OCI-LY1 (cell line): ENCODE measurements around the gene POLR2F.

Experiments
- H2AFZ ChIP-seq: fragments of 200-600 bp; sonication (generic), shearing (Covaris generic); 2 replicates; pipeline ENCODE4 v1.6.0; 2014; ENCODE audit warnings: antibody characterized with exemption, mild to moderate bottlenecking, low read length
- H3F3A ChIP-seq: fragments of 200-600 bp; sonication (generic), shearing (Covaris generic); 2 replicates; pipeline ENCODE4 v1.6.0; 2014; ENCODE audit warnings: mild to moderate bottlenecking, antibody characterized with exemption, low read length, moderate library complexity; ENCODE audit not compliant: insufficient read depth
- H3K27ac ChIP-seq: fragments of 200-600 bp; sonication (generic); 2 replicates; pipeline ENCODE4 v1.5.1; 2014; ENCODE audit warnings: low read length, mixed run types, mild to moderate bottlenecking, low read depth; ENCODE audit not compliant: poor library complexity, severe bottlenecking
- H3K27me3 ChIP-seq: fragments of 200-600 bp; sonication (generic); 2 replicates; pipeline ENCODE4 v1.6.0; 2014; ENCODE audit warnings: antibody characterized with exemption, mild to moderate bottlenecking, low read length, moderate library complexity; ENCODE audit not compliant: insufficient read depth
- H3K36me3 ChIP-seq: fragments of 200-600 bp; sonication (generic); 2 replicates; pipeline ENCODE4 v1.6.1; 2014; ENCODE audit warnings: mild to moderate bottlenecking, antibody characterized with exemption, low read length, moderate library complexity, mixed read lengths; ENCODE audit not compliant: insufficient read depth
- H3K4me1 ChIP-seq: fragments of 200-600 bp; sonication (generic); 2 replicates; pipeline ENCODE4 v1.5.1; 2014; ENCODE audit warnings: mild to moderate bottlenecking, low read length, moderate library complexity; ENCODE audit not compliant: insufficient read depth, severe bottlenecking
- H3K4me2 ChIP-seq: fragments of 200-600 bp; sonication (generic), shearing (Covaris generic); 2 replicates; pipeline ENCODE4 v1.6.1; 2014; ENCODE audit warnings: low read length
- H3K4me3 ChIP-seq: fragments of 200-600 bp; sonication (generic); 2 replicates; pipeline ENCODE4 v1.5.1; 2014; ENCODE audit warnings: low read length, low read depth, mild to moderate bottlenecking, mixed read lengths; ENCODE audit not compliant: poor library complexity, severe bottlenecking
- H3K79me2 ChIP-seq: fragments of 200-600 bp; shearing (Covaris generic); 2 replicates; pipeline ENCODE4 v1.6.1; 2016; ENCODE audit warnings: mixed run types, low read length, mixed read lengths; ENCODE audit not compliant: insufficient read depth
- H3K9ac ChIP-seq: fragments of 200-600 bp; sonication (generic), shearing (Covaris generic); 2 replicates; pipeline ENCODE4 v1.6.1; 2014; ENCODE audit warnings: mild to moderate bottlenecking, low read length, mixed read lengths
- H3K9me2 ChIP-seq: fragments of 200-600 bp; sonication (generic), shearing (Covaris generic); 2 replicates; pipeline ENCODE4 v1.6.1; 2014; ENCODE audit warnings: low read depth, mild to moderate bottlenecking, low read length, mixed read lengths
- H3K9me3 ChIP-seq: fragments of 200-600 bp; shearing (Covaris generic); 2 replicates; pipeline ENCODE4 v1.6.1; 2014; ENCODE audit warnings: low read length, mixed read lengths
- H4K20me1 ChIP-seq: fragments of 200-600 bp; sonication (generic), shearing (Covaris generic); 2 replicates; pipeline ENCODE4 v1.6.0; 2016; ENCODE audit warnings: mild to moderate bottlenecking, low read length; ENCODE audit not compliant: insufficient read depth
- EZH2 ChIP-seq: fragments of 200-600 bp; sonication (generic), shearing (Covaris generic); IDR thresholded peaks from 2 replicates; pipeline ENCODE4 v1.8.0; 2017; ENCODE audit warnings: borderline replicate concordance, mixed run types, mild to moderate bottlenecking, antibody characterized with exemption, low read length, moderate library complexity, mixed read lengths
- TF ChIP-seq, protein P1 (sequence below): fragments of 200-600 bp; sonication (generic), shearing (Covaris generic); IDR thresholded peaks from 2 replicates; pipeline ENCODE4 v1.5.1; 2017; ENCODE audit warnings: mild to moderate bottlenecking, antibody characterized with exemption, low read length, moderate library complexity, mixed read lengths

Gene POLR2F

GRCh38 chr22:37990301-37990700, 36.8 kb downstream of the POLR2F start:
- Histone ChIP-seq H3K79me2 (no peaks in the 10 kb centered on the region), H3F3A (no peaks in the 10 kb centered on the region), H3K4me1 (no peaks in the 10 kb centered on the region), H4K20me1 (no peaks in the 10 kb centered on the region), H3K4me2 (no peak overlapping the region), H3K27ac (no peak overlapping the region), H3K4me3 (no peak overlapping the region), H3K9me2 (no peaks in the 10 kb centered on the region), H3K27me3 (peaks cover 5% of the 10 kb centered on the region; the same call in 1 of the 2 replicates), H3K36me3 (no peaks in the 10 kb centered on the region), H2AFZ (no peak overlapping the region), H3K9me3 (no peaks in the 10 kb centered on the region), H3K9ac (no peak overlapping the region)
- TF ChIP-seq, protein P1, sequence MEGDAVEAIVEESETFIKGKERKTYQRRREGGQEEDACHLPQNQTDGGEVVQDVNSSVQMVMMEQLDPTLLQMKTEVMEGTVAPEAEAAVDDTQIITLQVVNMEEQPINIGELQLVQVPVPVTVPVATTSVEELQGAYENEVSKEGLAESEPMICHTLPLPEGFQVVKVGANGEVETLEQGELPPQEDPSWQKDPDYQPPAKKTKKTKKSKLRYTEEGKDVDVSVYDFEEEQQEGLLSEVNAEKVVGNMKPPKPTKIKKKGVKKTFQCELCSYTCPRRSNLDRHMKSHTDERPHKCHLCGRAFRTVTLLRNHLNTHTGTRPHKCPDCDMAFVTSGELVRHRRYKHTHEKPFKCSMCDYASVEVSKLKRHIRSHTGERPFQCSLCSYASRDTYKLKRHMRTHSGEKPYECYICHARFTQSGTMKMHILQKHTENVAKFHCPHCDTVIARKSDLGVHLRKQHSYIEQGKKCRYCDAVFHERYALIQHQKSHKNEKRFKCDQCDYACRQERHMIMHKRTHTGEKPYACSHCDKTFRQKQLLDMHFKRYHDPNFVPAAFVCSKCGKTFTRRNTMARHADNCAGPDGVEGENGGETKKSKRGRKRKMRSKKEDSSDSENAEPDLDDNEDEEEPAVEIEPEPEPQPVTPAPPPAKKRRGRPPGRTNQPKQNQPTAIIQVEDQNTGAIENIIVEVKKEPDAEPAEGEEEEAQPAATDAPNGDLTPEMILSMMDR = no peak
- TF ChIP-seq EZH2 = no peak

DNA sequence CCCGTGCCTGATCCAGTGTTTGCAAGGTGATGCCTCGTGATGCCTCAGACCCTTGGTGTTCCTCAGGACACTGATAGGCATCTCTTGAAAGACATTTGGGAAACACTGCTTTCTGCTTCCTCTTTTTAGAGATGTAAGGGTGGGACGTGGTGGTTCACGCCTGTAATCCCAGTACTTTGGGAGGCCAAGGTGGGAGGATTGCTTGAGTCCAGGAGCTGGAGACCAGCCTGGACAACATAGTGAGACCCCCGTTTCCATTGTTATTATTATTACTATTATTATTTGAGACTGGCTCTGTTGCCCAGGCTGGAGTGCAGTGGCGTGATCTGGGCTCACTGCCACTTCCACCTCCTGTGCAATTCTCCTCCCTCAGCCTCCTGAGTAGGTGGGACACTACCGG, 37.4 kb downstream of the POLR2F start:
- H3K4me1 ChIP-seq = no peaks in the 10 kb centered on the region
- H4K20me1 ChIP-seq = no peaks in the 10 kb centered on the region
- no peaks in the 10 kb centered on the region for H3K36me3 ChIP-seq
- H3K27me3 ChIP-seq = peaks cover 8% of the 10 kb centered on the region; the same call in 1 of the 2 replicates
- no peak overlapping the region for H3K27ac ChIP-seq
- no peak overlapping the region for H3K4me3 ChIP-seq
- no peak overlapping the region for H3K4me2 ChIP-seq
- TF ChIP-seq, protein P1 = no peak
- no peak for TF ChIP-seq EZH2
- H3F3A ChIP-seq = no peaks in the 10 kb centered on the region
- H3K9me3 ChIP-seq = no peaks in the 10 kb centered on the region
- no peaks in the 10 kb centered on the region for H3K79me2 ChIP-seq
- no peak overlapping the region for H3K9ac ChIP-seq
- H2AFZ ChIP-seq = no peak overlapping the region
- no peaks in the 10 kb centered on the region for H3K9me2 ChIP-seq

DNA sequence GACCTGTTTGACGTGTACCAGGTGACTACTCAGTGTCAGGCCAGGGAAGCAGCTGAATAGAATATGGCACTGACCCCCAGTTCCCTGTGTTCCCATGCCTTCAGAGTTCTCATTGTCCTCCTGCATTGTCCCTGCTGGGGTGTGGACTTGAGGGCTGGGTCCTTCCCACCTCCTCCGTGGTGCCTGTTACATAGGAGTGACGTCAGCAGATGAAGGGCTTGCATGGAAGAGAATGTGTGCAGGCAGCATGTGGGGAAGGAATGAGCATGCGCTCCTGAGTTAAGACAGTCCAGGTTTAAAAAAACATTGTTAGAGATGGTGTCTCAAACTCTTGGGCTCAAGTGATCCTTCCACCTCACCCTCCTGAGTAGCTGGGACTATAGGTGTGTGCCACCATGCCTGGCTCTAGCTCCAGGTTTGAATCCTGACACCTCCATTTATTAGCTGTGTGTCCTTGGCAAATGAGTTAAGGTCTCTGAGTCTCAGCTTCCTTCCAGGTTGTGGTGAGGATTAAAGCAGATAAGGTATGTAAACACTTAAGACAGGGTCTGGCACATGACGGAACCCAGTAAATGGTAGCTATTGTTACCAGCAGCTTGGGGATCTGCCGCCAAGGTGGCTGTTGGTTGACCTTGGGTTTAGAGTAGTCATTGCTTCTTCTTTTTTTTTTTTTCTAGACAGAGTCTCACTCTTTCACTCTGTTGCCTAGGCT, 38.4 kb downstream of the POLR2F start:
- H2AFZ ChIP-seq = no peak overlapping the region
- H3K79me2 ChIP-seq = no peaks in the 10 kb centered on the region
- H4K20me1 ChIP-seq = no peaks in the 10 kb centered on the region
- no peak overlapping the region for H3K4me3 ChIP-seq
- H3K9ac ChIP-seq = no peak overlapping the region
- H3K27me3 ChIP-seq = peaks cover 8% of the 10 kb centered on the region; the same call in 1 of the 2 replicates
- no peaks in the 10 kb centered on the region for H3K9me3 ChIP-seq
- no peak overlapping the region for H3K27ac ChIP-seq
- H3K4me2 ChIP-seq = no peak overlapping the region
- no peaks in the 10 kb centered on the region for H3K4me1 ChIP-seq
- H3F3A ChIP-seq = no peaks in the 10 kb centered on the region
- TF ChIP-seq, protein P1 = no peak
- no peak for TF ChIP-seq EZH2
- no peaks in the 10 kb centered on the region for H3K36me3 ChIP-seq
- no peaks in the 10 kb centered on the region for H3K9me2 ChIP-seq
